22Rv1 (cell line): ENCODE measurements around the gene GPR173.

Experiments used
- H3K27ac ChIP-seq: fragments of 450-650 bp; 2 replicates; pipeline ENCODE4 v1.5.1; 2017
- CTCF ChIP-seq: fragments of 450-650 bp; IDR thresholded peaks from 2 replicates; pipeline ENCODE4 v1.5.1; 2017; ENCODE audit warnings: mild to moderate bottlenecking
- ZFX ChIP-seq: fragments of 450-650 bp; IDR thresholded peaks from 2 replicates; pipeline ENCODE4 v1.6.1; 2017; ENCODE audit warnings: antibody characterized with exemption, borderline replicate concordance

The GPR173 gene

GRCh38 chrX:53114864-53115549 is 66.4 kb downstream of the GPR173 start:
- TF ChIP-seq ZFX, result no peak
- no peak for TF ChIP-seq CTCF
- no peak overlapping the region for H3K27ac ChIP-seq

- no peak overlapping the region for H3K27ac ChIP-seq
- no peak for TF ChIP-seq ZFX
- no peak for TF ChIP-seq CTCF
These were observed 66.9 kb downstream of the GPR173 start for GRCh38 chrX:53115550-53115874.

- TF ChIP-seq ZFX (no peak), CTCF (no peak)
- H3K27ac ChIP-seq, result no peak overlapping the region
These were observed 67.5 kb downstream of the GPR173 start for GRCh38 chrX:53116101-53116500.

GRCh38 chrX:53122013-53122412 is 73.4 kb downstream of the GPR173 start:
- H3K27ac ChIP-seq, result no peak overlapping the region
- TF ChIP-seq ZFX (no peak), CTCF (no peak)

GRCh38 chrX:53125506-53125905 is 76.9 kb downstream of the GPR173 start:
- TF ChIP-seq ZFX (no peak), CTCF (no peak)
- no peak overlapping the region for H3K27ac ChIP-seq

GRCh38 chrX:53126377-53126776 is 77.8 kb downstream of the GPR173 start:
- TF ChIP-seq ZFX, result no peak
- TF ChIP-seq CTCF, result no peak
- H3K27ac ChIP-seq, result no peak overlapping the region

- H3K27ac ChIP-seq, result no peak overlapping the region
- no peak for TF ChIP-seq CTCF
- no peak for TF ChIP-seq ZFX
These were observed 79.6 kb downstream of the GPR173 start for GRCh38 chrX:53128097-53128749.
